ENCODE measurements around the gene CFAP20DC.

GRCh38 chr3:58737644-58738043, 312.2 kb downstream of the CFAP20DC start:
- TF ChIP-seq, protein P1, sequence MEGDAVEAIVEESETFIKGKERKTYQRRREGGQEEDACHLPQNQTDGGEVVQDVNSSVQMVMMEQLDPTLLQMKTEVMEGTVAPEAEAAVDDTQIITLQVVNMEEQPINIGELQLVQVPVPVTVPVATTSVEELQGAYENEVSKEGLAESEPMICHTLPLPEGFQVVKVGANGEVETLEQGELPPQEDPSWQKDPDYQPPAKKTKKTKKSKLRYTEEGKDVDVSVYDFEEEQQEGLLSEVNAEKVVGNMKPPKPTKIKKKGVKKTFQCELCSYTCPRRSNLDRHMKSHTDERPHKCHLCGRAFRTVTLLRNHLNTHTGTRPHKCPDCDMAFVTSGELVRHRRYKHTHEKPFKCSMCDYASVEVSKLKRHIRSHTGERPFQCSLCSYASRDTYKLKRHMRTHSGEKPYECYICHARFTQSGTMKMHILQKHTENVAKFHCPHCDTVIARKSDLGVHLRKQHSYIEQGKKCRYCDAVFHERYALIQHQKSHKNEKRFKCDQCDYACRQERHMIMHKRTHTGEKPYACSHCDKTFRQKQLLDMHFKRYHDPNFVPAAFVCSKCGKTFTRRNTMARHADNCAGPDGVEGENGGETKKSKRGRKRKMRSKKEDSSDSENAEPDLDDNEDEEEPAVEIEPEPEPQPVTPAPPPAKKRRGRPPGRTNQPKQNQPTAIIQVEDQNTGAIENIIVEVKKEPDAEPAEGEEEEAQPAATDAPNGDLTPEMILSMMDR (conservative IDR thresholded peaks at IDR 0.05 in 1 of 2, IDR thresholded peaks at IDR 0.05 in 1 of 2; ENCODE audit: low read depth in 1 of 2, low read length in 2 of 2), result no peak
- TF ChIP-seq EZH2 (IDR thresholded peaks at IDR 0.05; ENCODE audit: low read length, missing control alignments), result no peak
